Testis (tissue), 2 donors: ENCODE results near the gene TPCN2.

ENCODE experiments used
- POLR2A ChIP-seq: fragments of 450-650 bp; IDR thresholded peaks from one replicate; pipeline ENCODE4 v1.6.1; 2017; ENCODE audit warnings: antibody characterized with exemption, mild to moderate bottlenecking, moderate library complexity
- TF ChIP-seq, protein P1 (sequence below), 3 experiments: fragments of 450-650 bp in 2 of 3; fragments of 200-600 bp in 1 of 3; sonication (generic) in 1 of 3; IDR thresholded peaks; one replicate each; pipeline ENCODE4 v1.5.1; 2016 to 2019; ENCODE audit warnings: antibody characterized with exemption in 3 of 3, mild to moderate bottlenecking in 2 of 3, moderate library complexity in 1 of 3

DNA sequence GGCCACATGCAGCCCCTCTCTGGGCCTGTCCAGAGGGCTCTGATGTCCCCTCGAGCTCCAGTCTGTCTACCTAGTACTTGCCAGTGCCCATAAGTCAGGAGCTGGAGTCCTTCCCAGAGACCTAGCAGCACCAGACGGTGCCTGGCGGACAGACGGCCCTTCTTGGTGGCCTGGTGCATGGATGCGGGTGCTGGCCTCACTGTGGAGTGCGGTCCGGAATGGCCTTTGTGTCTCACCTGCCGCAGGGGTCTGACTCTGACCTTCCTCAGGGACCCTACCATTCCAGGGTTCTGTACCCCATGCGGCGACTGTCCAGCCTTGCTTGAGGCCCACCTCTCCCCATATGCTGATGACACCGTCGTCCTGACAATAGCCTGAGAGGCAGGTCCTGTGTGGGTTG, 77.6 kb downstream of the TPCN2 start:
- TF ChIP-seq, protein P1, sequence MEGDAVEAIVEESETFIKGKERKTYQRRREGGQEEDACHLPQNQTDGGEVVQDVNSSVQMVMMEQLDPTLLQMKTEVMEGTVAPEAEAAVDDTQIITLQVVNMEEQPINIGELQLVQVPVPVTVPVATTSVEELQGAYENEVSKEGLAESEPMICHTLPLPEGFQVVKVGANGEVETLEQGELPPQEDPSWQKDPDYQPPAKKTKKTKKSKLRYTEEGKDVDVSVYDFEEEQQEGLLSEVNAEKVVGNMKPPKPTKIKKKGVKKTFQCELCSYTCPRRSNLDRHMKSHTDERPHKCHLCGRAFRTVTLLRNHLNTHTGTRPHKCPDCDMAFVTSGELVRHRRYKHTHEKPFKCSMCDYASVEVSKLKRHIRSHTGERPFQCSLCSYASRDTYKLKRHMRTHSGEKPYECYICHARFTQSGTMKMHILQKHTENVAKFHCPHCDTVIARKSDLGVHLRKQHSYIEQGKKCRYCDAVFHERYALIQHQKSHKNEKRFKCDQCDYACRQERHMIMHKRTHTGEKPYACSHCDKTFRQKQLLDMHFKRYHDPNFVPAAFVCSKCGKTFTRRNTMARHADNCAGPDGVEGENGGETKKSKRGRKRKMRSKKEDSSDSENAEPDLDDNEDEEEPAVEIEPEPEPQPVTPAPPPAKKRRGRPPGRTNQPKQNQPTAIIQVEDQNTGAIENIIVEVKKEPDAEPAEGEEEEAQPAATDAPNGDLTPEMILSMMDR (IDR thresholded peaks at IDR 0.05) = no peak
- no peak for TF ChIP-seq POLR2A
